Natural killer cell (primary cell): ENCODE measurements around the gene LTB4R2. TPM values are rescaled to one million over a fixed set of nuclear protein-coding genes. Genes with fewer than 3 reads are reported as not detected.

Experiments used
- ATAC-seq, 3 donors: fragments of 150-1000 bp in 2 of 3; fragments of 200-7000 bp in 1 of 3; cut with Tn5 transposase; 1 replicate in 1 of 3; 2 replicates in 2 of 3; pipeline ENCODE4 v1.10.0; 2021; ENCODE audit warnings: mild to moderate bottlenecking in 2 of 3, moderate library complexity in 2 of 3
- DNase-seq, 2 donors: peaks; one replicate each; pipeline versions ENCODE4 v3.0.0 to v3.0.0-alpha.2; 2013 to 2021; ENCODE audit warnings: mixed read lengths in 1 of 2
- H3K27ac ChIP-seq: one replicate; pipeline ENCODE4 v1.5.1; 2013; ENCODE audit warnings: mild to moderate bottlenecking, low read length
- H3K27me3 ChIP-seq: one replicate; pipeline ENCODE4 v1.6.1; 2013; ENCODE audit warnings: low read length; ENCODE audit not compliant: control insufficient read depth, insufficient read depth
- H3K36me3 ChIP-seq: one replicate; pipeline ENCODE4 v1.6.1; 2013; ENCODE audit warnings: low read length; ENCODE audit not compliant: control insufficient read depth, insufficient read depth
- H3K4me1 ChIP-seq: one replicate; pipeline ENCODE4 v1.6.1; 2013; ENCODE audit warnings: low read length; ENCODE audit not compliant: control insufficient read depth, insufficient read depth
- H3K4me3 ChIP-seq: one replicate; pipeline ENCODE4 v1.5.1; 2013; ENCODE audit warnings: low read length
- H3K9me3 ChIP-seq: one replicate; pipeline ENCODE4 v1.6.1; 2013; ENCODE audit warnings: low read length; ENCODE audit not compliant: control insufficient read depth, insufficient read depth
- H3K27ac Mint-ChIP-seq, 2 donors: one replicate each; pipeline ENCODE4 v1.8.0; 2022; ENCODE audit warnings: mild to moderate bottlenecking in 2 of 2, mixed read lengths in 2 of 2, moderate library complexity in 1 of 2
- H3K27me3 Mint-ChIP-seq, 2 donors: one replicate each; pipeline ENCODE4 v1.8.0; 2022; ENCODE audit warnings: low read depth in 2 of 2, mixed read lengths in 2 of 2
- H3K36me3 Mint-ChIP-seq: one replicate; pipeline ENCODE4 v1.8.0; 2022; ENCODE audit warnings: mixed read lengths
- H3K4me1 Mint-ChIP-seq, 2 donors: one replicate each; pipeline ENCODE4 v1.8.0; 2022; ENCODE audit warnings: mixed read lengths in 2 of 2
- H3K4me3 Mint-ChIP-seq: one replicate; pipeline ENCODE4 v1.8.0; 2022; ENCODE audit warnings: mild to moderate bottlenecking, moderate library complexity, mixed read lengths
- H3K9me3 Mint-ChIP-seq, 2 donors: one replicate each; pipeline ENCODE4 v1.8.0; 2022; ENCODE audit warnings: mixed read lengths in 2 of 2
- CTCF ChIP-seq: fragments of 200-600 bp; IDR thresholded peaks from one replicate; pipeline ENCODE4 v1.8.0; 2022; ENCODE audit warnings: antibody characterized with exemption
- whole genome bisulfite sequencing: methylation state at CpG from one replicate; pipeline ENCODE4 v1.1.7; 2013; ENCODE audit warnings: missing lambda C conversion rate; ENCODE audit not compliant: insufficient coverage; 5-methylcytosine and 5-hydroxymethylcytosine counted together
- intact Hi-C: fragments of 100-400 bp; cut with micrococcal nuclease; formaldehyde crosslinking; loops from one replicate; pipeline ENCODE4 v1.14.2; 2022
- total RNA-seq, 4 donors: library from RNA; stranded (reverse); fragments of 120-200 nt in 1 of 4; gene quantifications; one replicate each; pipeline versions ENCODE4 v1.2.3 to v1.2.4, GENCODE V29; 2013 to 2022

LTB4R2 gene
- total RNA-seq, 3 donors from 2014 or later (not counting 1 experiment from before 2014, with no cell fraction given) = 27.6 to 40.5 (median 37.4) TPM

- WGBS = 24% methylated on average over 9 of the region's 9 CpGs
- Mint-ChIP-seq H3K4me1 (peaks cover 76 to 85% of the 10 kb centered on the region in 2 donors), H3K4me3 (peak overlapping the region; percentile 88), H3K9me3 (no peaks in the 10 kb centered on the region), H3K27ac (peak overlapping the region; percentile 94 to 96), H3K27me3 (no peaks in the 10 kb centered on the region), H3K36me3 (no peaks in the 10 kb centered on the region)
- no peaks in the 10 kb centered on the region for H3K36me3 ChIP-seq
- no peak overlapping the region for H3K4me3 ChIP-seq
- peak overlapping the region; percentile 84 for H3K27ac ChIP-seq
- TF ChIP-seq CTCF = no peak
- ATAC-seq = peak in 1 of 3 donors; percentile 2
- no peaks in the 10 kb centered on the region for H3K9me3 ChIP-seq
- H3K4me1 ChIP-seq = peaks cover 74% of the 10 kb centered on the region
- intact Hi-C loops = loop anchor here (5.0 kb wide), 2 partner anchors 71 to 96 kb away; partner anchors contain the start of genes MDP1 and TINF2
- peak in 1 of 2 donors; percentile 74 for DNase-seq
- H3K27me3 ChIP-seq = no peaks in the 10 kb centered on the region
Observed at GRCh38 chr14:24312736-24313507, 3.0 kb downstream of the LTB4R2 start.

GRCh38 chr14:24313913-24314312, 4.0 kb downstream of the LTB4R2 start:
- H3K36me3 ChIP-seq = no peaks in the 10 kb centered on the region
- intact Hi-C loops = loop anchor here (5.0 kb wide), 2 partner anchors 72 to 97 kb away; partner anchors contain the start of genes MDP1 and TINF2
- peaks cover 67% of the 10 kb centered on the region for H3K4me1 ChIP-seq
- Mint-ChIP-seq H3K4me1 (peaks cover 68 to 78% of the 10 kb centered on the region in 2 donors), H3K9me3 (no peaks in the 10 kb centered on the region), H3K27ac (peak overlapping the region; percentile 94 to 96), H3K4me3 (peak overlapping the region; percentile 88), H3K36me3 (no peaks in the 10 kb centered on the region), H3K27me3 (no peaks in the 10 kb centered on the region)
- ATAC-seq (no peak), DNase-seq (no peak)
- H3K27ac ChIP-seq = peak overlapping the region; percentile 84
- no peaks in the 10 kb centered on the region for H3K9me3 ChIP-seq
- no peaks in the 10 kb centered on the region for H3K27me3 ChIP-seq
- no peak overlapping the region for H3K4me3 ChIP-seq
- TF ChIP-seq CTCF = no peak
- WGBS = 45% methylated on average over 1 of the region's 2 CpGs

GRCh38 chr14:24314377-24315193, 4.6 kb downstream of the LTB4R2 start:
- Mint-ChIP-seq H3K4me3 (peak overlapping the region; percentile 88), H3K9me3 (no peaks in the 10 kb centered on the region), H3K27ac (peak overlapping the region; percentile 94 to 96), H3K4me1 (peaks cover 61 to 76% of the 10 kb centered on the region in 2 donors), H3K36me3 (no peaks in the 10 kb centered on the region), H3K27me3 (peaks cover 0 to under 1% of the 10 kb centered on the region in 2 donors)
- WGBS = 71% methylated on average over 5 of the region's 5 CpGs
- Histone ChIP-seq H3K36me3 (no peaks in the 10 kb centered on the region), H3K4me3 (no peak overlapping the region), H3K27me3 (no peaks in the 10 kb centered on the region), H3K27ac (peak overlapping the region; percentile 84), H3K4me1 (peaks cover 61% of the 10 kb centered on the region), H3K9me3 (no peaks in the 10 kb centered on the region)
- no peak for ATAC-seq
- DNase-seq = no peak
- TF ChIP-seq CTCF = no peak
- intact Hi-C loops = loop anchor here (5.0 kb wide), 2 partner anchors 72 to 97 kb away; partner anchors contain the start of genes MDP1 and TINF2
